MM.1S (cell line): ENCODE results near the gene IZUMO1.

ENCODE experiments used
- EZH2 ChIP-seq: fragments of 300-600 bp; sonication (generic); optimal IDR thresholded peaks from 2 replicates; pipeline ENCODE3; 2017; ENCODE audit warnings: low read depth, mild to moderate bottlenecking, antibody characterized with exemption, low read length, mixed read lengths
- EZH2phosphoT487 ChIP-seq: fragments of 300-600 bp; sonication (generic); IDR thresholded peaks from 2 replicates; pipeline ENCODE4 v1.6.1; 2018; ENCODE audit warnings: antibody characterized with exemption, low read length
- TF ChIP-seq, protein P1 (sequence below): fragments of 300-600 bp; sonication (generic); IDR thresholded peaks from 2 replicates; pipeline ENCODE4 v1.5.1; 2016; ENCODE audit warnings: antibody characterized with exemption, low read length, mixed read lengths

DNA sequence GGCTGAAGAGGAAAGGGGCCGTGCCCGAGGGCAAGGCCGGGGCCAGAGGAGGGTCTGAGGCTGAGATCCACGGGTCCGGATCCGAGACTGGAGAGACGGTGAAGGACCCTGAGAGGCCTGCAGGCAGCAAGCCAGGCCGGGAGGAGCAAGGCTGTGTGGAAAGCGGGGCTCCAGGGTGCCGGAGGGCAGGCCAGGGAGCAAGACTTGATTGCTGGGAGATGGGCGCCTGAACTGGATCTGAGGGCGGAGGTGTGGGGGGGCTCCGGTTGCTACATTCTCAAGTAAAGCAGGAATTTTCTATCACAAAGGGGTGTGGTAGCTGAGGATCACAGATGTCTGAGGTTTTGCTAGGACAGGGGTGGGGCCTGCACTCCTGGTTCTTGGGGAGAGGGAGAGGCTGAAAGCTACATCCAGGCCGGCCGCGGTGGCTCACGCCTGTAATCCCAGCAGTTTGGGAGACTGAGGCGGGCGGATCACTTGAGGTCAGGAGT is 31.0 kb downstream of the IZUMO1 start:
- TF ChIP-seq, protein P1, sequence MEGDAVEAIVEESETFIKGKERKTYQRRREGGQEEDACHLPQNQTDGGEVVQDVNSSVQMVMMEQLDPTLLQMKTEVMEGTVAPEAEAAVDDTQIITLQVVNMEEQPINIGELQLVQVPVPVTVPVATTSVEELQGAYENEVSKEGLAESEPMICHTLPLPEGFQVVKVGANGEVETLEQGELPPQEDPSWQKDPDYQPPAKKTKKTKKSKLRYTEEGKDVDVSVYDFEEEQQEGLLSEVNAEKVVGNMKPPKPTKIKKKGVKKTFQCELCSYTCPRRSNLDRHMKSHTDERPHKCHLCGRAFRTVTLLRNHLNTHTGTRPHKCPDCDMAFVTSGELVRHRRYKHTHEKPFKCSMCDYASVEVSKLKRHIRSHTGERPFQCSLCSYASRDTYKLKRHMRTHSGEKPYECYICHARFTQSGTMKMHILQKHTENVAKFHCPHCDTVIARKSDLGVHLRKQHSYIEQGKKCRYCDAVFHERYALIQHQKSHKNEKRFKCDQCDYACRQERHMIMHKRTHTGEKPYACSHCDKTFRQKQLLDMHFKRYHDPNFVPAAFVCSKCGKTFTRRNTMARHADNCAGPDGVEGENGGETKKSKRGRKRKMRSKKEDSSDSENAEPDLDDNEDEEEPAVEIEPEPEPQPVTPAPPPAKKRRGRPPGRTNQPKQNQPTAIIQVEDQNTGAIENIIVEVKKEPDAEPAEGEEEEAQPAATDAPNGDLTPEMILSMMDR, result no peak
- TF ChIP-seq EZH2 (no peak), EZH2phosphoT487 (no peak)
